HG03432 (cell line): Measurements from ENCODE around the gene LPAR1.
"Not testable (repeated sequence)": the region's sequence is repeated elsewhere in the genome, so short reads cannot be mapped to it uniquely, and the experiment has no call there.

Experiments used
- ATAC-seq: cut with Tn5 transposase; IDR thresholded peaks from one replicate; pipeline ENCODE4 v1.9.1; 2021; ENCODE audit warnings: mild to moderate bottlenecking, moderate library complexity; ENCODE audit not compliant: unreplicated experiment

LPAR1 gene

DNA sequence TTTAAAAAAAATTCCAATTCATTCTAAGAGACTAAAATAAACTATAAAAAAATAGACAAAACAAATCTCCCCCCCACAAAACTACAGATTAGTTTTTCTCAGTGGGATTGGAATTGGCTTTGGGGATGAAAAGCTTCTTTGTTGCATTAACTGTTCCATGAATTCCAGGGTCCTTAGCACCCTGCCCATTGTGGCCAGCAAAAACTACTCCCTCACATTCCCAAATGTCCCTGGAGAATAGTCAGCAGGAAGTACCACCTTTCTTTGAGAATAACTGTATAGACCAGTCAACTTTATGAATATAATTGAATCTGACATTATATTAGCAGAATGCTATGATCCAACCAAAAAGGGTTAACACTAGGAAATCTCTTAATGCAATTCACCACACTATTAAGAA, 147.9 kb downstream of the LPAR1 start:
- ATAC-seq, result no peak

DNA sequence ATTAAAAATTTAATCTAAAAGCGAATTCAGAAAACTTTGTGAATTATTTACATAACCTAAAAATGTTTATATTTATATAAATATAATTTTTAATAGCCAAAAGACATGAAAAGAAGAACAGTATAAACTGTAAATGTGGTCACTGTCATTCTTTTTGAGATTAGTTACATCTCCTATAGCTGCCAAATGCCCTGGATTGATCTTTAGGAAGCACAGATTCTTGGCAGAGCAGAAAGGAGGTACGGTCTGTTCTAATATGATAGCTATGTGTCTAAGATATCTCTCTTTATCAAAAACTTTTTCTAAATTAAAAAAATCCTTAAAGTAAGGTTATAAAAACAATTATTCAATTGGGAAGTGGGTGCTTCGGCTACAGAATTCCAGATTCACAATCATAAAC, 151.0 kb downstream of the LPAR1 start:
- no peak for ATAC-seq

DNA sequence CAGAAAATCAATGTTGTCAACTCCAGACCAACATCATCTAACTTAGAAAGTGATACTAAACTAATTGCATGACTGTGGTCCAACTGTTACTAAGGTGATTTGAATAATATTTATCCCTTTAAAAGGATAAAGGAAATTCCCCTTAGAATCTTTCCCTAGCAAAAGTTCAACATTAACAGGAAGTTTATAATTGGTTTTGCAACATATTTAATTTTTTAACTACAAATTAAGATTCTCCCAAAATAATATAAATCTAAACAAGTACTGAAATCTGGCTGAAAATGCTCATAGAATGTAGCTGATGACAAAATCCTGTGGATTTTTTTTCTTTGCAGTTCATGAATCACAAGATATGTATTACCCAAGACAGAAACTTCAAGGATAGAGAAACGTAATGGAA, 151.4 kb downstream of the LPAR1 start:
- no peak for ATAC-seq

DNA sequence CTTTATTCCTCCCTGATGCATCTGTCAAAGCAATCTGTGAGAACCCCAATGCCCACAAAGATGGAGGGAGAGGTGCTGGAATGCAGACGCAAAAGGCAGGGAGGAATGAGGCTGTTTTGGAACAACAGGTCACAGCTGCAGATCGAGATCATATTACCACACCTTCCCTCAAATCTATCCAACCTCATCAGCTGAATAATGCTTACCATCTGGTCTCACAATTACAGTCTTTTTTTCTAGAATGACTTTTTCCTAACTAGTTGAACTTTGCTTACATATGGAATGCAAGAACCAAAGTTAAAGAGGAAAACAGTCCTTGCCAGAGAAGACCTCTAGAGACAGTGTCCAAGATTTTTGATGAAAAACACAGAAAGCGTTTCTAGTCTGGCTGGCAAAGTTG, 158.1 kb downstream of the LPAR1 start:
- ATAC-seq, result no peak

DNA sequence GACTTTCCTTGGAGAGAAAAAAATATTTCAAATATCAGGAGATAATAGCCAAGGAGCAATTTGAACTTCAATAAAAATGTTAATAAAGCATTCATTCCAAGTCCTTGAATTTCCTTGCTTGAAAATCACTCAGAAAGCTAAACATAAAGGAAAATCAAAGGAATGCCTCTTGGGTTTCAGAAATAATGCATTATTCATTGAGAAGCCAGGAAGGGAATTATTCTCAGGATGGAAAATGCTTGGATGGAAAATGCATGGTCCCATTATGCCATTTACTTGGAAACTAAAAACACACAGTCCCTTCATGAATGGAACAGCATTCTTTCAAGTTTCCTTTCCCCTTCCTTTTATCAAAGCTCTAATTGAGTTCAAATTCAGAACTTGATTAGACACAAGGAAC, 160.9 kb downstream of the LPAR1 start:
- ATAC-seq, result no peak

DNA sequence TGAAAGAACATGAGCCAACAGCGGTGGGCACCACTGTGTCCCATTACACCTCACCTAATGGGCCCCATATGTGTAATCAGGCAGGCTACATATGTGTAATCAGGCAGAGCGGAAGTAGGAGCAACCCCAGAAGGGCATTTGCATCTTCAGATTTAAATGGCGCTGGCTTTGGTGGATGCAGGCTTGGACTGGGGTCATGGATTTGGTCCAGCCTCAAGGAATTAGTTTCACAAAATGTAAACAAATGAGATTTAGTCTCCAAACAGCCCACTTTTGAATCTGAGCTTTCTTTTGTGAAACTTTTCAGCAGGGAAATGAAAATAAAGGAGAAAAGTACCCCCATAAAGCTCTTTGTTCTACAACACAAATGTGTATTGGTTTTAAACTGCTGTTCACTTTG, 161.3 kb downstream of the LPAR1 start:
- ATAC-seq, result no peak

DNA sequence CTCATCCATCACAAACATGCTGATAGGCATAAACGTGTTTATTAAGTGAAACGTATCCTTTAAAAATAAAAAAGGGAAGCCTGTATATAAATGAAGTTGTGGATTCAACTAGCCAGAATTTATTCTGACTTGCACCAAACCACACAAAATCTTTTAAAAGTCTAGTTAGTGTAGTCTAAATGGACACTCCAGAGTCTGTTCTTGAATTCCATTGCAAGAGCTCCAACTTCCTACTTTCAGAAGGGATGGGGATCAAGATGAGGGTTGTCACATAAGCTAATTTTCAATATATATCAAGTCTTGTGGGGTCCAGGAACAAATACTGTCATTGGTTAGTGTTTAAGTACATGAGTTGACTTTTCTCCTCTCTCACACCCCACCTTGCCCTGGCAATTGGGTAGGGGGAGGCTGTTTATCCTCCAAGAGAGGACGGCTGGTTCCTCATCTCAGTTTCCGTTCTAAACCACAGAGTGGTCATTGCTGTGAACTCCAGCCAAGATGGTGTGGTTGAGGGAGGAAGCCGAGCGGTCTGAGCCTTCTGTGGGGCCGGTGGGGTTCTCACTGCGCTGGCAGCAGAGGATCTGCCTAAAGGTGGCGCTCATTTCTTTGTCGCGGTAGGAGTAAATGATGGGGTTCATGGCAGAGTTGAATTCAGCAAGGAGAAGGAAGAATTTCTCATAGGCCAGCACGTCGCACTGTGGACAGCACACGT, 163.2 kb downstream of the LPAR1 start:
- ATAC-seq, result peak; percentile 87

DNA sequence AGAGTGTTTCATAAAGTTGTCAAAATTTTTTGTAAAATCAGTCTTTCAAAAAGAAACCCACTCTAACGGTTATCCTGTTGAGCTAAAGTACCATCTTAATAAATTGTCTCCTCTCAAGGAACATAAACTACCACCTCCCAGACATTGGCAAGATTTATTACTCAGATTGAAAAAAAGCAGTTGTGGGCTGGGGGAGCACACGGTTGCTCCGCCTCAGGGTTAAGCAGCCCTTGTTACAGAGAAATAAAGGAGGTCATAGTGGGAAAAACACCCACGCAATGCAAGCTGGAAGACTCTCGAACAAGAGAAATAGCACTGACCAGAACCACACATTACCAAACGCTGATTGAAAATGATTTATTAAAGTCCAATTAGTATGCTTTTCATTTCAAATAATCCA, 165.3 kb downstream of the LPAR1 start:
- ATAC-seq, result no peak

DNA sequence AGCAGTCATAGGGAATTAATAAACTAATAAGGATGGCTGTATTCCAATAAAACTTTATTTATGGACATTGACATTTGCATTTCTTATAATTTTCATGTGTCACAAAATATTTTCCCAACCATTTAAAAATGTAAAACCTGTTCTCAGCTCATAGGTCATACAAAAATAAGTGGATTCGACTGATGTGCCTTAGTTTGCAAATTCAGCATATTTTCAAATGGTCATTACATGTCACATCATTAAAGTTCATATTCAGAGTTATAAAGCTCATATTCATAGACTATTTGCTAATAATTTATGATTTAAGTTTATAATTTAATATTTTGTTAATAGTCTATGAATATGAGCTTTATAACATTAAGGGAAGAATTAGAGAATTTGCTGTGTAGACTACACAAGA, 166.5 kb downstream of the LPAR1 start:
- no peak for ATAC-seq

DNA sequence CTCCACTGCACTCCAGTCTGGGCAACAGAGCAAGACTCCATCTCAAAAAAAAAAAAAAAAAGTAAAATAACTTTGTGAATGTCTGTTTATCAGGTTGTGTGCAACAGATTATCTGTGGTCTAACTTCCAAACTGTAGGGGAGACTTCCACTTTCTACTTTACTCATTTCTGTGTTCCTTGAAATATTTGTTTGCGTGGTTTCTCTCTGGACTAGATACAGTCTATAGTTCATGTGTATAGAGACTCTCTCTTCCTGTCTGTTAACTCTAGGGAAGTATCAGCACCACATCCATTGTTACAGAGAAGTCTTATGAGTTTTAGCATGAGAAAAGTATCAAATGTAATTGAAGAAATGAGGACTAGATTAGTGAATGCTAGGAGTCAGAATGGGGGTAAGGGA, 168.3 kb downstream of the LPAR1 start:
- no peak for ATAC-seq

DNA sequence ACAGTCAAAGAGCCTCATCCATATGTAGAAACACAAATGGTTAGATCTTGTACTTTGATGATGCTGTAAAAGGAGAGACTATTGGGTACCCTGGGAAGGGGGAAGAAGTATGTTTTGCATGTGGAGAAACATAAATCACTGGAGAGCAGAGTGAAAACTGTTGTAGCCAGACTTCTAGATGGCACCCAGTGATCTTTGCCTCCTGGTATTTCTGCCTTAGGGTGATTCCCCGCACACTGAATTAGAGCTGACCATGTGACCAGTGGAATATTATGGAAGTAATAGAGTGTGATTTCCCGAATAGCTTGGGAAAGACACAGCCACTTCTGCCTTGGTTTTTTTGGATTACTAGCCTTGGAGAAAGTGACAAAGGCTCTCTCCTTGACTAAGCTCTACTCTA, 174.3 kb downstream of the LPAR1 start:
- ATAC-seq, result no peak

DNA sequence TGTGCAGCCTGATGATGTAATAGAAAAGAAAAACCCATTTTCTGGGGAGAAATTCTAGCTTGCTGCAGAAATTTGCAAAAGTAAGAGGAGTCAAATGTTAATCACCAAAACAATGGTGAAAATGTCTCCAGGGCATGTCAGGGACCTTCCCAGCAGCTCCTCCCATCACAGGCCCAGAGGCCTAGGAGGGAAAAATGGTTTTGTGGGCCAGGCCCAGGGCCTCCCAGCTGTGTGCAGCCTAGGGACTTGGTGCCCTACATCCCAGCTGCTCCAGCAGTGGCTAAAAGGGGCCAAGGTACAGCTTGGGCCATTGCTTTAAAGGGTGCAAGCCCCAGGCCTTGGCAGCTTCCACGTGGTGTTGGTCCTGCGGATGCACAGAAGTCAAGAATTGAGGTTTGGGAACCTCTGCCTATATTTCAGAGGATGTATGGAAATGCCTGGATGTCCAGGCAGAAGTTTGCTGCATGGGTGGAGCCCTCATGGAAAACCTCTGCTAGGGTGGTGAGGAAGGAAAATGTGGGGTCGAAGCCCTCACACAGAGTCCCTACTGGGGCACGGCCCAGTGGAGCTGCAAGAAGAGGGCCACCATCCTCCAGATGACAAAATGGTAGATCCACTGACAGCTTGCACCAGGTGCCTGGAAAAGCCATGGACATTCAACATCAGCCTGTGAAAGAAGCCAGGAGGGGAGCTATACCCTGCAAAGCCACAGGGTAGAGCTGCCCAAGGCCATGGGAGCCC, 176.7 kb downstream of the LPAR1 start:
- ATAC-seq, result not testable (repeated sequence)

DNA sequence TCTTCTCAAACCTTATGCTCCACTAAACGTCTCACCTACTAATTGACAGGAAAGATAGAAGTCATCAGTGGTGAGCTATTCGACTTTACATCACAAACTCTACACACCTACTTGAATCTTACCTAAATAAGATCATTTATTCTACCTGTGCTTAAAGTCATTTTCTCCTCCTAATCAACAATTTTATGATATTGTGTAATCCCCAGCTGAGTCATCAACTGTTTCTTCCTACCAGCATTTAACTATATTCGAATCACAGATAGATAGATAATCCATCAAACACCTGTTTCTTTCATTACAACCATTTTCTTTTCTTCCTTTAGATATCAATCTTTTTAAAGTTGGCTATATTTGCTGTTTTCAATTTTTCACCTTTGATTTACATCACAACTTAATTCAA, 181.5 kb downstream of the LPAR1 start:
- ATAC-seq, result no peak

DNA sequence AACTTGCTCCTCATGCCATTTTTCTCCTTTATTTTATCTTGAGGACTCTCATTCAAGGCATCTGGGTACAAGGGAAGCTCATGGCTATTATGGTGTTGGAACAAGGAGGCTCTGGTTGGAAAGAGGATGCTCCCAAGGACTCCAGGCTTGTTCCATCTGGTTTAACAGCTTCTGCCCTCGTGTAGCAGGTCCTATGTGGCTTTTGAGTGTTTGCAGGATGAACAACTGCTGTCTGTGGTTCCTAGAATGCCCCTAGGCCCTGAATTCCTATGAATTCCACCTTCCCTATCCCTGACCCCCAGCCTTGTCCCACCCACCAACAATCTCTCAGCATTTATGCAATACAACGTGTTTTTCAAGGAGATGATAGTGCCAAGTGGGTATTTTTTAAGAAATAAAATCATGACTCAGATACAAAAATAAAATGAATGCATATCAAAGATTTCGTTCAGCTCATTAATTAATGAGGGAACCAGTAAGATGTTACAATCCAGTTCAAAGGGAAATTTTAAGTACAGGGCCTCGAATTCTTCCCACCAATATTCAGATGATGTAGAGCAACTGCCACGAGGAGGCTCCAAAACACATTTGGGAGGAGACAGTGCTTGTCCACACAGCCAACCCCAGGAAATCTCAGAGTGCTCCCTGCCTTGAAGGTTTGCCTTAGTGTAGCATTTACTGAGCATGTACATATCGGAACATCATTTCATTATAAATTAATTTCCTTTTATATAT, 187.7 kb downstream of the LPAR1 start:
- no peak for ATAC-seq

DNA sequence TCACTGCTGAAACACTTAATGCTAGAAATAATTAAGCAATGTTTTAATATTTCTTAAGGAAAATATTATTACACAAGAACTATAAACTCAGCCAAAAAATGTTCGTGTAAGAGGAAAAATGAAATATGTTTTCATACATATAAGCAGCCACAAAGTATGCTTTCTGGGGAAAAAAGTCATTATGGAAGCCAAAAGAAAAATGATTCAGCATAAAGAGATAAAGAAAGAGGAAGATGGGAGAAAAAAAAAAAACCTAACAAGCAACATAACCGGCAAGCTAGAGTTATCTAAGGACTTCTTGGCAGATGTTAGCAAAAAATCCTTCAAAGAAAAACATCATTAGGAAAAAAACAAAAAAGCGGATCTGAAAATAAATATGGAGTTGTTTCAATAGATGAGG, 190.6 kb downstream of the LPAR1 start:
- ATAC-seq, result no peak

DNA sequence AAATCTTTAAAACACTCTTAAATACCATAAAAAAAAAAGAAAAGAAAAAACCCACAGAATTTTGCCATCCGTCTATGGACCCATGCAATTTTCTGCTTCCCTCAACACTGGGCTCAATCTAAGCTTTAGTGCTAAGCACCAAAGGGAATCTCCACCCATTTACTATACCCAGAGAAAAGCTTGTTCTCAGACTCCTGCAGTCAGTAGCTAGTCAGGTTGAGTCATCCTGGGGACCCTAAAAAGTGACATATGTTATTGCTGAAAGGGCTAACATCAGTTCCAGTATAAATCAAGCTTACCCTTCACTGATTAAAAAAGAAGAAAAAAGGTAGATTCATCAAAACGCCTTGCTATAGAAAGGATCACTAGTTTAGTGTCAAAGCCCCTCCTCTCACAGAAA, 192.1 kb downstream of the LPAR1 start:
- no peak for ATAC-seq

DNA sequence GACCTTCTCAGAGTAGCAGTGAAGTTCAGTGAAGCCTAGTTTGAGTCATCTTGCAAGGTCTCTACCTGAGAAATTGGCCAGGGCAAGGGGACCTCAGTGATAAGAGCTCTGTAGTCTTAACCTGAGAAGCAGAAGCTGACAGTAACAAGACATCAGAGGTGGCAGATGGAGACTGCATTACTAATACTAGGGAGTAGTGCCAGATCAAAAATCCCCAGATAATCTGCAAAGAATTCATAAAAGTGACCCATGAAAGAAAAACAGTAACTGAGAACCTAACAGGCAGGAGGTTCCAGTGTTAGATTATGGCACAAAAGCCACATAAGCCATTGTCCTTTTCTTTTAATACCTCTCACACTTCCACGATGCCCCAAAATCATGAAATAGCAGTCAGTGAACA, 194.1 kb downstream of the LPAR1 start:
- no peak for ATAC-seq

DNA sequence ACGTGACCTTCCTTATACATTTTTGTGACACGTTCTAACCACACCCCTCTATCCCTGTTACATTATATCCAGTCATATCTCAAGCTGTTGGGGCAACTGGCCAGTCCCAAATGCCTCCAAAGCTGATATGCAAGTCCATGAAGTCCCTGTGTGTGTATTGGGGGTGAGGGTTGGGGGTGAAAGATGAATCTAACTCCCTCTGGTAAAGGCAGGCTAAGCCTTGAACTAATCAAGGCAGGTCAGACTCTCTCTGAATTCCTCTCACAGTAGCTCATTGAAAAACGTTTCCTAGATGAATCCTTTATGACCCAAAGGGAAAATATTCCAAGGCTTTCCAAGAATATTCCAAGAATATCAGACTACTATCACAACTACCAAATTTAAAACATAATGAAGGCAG, 195.3 kb downstream of the LPAR1 start:
- ATAC-seq, result no peak

DNA sequence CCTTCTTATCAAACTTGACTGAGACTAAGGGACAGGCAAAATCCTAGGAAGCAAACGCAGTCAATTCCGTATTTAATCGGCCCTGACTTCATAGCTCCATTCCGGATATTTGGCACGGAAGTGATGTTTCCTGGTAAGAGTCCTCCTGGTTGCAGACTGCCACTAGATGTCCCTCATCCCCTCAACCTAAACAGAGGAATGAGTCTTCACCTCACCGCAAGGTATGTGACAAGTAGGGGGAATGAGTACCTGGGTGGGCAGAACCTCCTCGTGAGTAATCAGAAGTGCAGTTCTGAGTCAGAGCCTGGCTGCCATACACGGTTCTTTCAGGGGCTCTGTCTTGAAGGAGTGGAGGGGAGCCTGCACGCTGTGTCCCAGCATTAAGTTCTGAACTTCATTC, 196.1 kb downstream of the LPAR1 start:
- no peak for ATAC-seq

DNA sequence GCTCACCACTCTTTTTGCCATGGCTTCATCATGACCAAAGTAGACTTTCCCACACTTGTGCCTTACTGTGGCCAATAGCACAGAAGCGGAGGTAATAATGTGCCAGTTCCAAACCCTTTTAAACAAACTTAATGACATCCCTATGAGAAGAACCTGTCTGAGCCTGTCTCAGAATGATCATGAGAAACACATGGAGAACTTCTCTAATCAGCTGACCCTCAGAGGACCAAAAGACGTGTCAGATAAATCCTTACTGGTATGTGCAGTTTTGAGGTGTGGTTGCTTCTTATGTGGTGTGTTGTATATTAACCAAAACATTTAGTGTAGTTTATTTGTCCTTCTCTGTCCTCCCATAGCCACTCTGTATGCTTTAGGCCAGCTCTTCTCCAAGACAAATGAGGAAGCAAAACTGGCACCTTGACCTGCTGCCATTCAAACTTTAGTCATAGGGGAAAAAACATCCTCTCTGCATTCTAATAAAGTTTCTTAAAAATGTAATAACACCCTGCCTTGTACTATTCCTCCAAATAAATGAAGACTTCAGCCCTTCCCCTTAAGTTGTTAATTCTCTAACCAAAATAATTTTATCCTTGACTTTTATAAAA, 200.8 kb downstream of the LPAR1 start:
- peak; percentile 77 for ATAC-seq

DNA sequence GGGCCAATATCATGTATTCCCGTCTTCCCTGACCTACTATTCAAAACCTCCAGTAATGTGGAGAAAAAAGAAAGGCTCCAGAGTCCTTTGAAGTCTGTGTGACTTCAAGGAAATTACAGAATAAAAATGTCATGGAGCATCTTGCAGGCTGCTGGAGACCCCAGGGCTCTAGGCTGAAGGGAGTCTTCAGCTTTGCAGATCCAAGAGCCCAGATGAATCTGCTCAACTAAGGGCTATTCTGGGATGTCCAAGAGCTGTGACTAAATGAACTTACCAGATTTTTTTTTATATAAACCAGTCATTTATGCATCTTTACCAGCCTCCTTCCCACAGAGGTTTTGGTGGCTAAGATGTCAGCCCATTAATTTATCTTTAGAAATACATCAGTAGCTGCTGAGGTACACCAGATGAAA, 202.4 kb downstream of the LPAR1 start:
- ATAC-seq, result no peak

DNA sequence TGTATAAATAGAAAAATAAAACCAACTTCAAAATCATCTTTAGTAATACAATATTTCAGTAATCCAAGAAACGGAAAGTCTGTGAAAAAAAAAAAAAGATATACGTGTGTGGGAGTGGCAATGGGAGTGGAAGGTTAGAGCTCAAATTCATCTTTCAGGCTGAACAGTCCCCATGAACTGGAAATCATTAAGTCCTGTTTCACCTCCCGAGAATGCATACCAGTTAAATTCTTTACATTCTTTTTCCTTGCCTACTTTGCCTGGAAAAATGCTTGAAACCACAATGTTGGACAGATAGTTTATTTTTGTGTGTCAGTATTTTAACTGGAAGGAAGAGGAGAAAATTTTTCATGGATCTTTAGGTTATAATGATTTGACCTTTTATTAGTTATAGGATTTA, 202.9 kb downstream of the LPAR1 start:
- ATAC-seq, result no peak
